HPDE6-E6E7 (cell line): ENCODE measurements around the gene GPR146.

ENCODE experiments used
- DNase-seq: peaks from one replicate; pipeline ENCODE4 v3.0.0; 2011; ENCODE audit warnings: missing footprints; ENCODE audit errors: extremely low spot score

Gene GPR146

DNA sequence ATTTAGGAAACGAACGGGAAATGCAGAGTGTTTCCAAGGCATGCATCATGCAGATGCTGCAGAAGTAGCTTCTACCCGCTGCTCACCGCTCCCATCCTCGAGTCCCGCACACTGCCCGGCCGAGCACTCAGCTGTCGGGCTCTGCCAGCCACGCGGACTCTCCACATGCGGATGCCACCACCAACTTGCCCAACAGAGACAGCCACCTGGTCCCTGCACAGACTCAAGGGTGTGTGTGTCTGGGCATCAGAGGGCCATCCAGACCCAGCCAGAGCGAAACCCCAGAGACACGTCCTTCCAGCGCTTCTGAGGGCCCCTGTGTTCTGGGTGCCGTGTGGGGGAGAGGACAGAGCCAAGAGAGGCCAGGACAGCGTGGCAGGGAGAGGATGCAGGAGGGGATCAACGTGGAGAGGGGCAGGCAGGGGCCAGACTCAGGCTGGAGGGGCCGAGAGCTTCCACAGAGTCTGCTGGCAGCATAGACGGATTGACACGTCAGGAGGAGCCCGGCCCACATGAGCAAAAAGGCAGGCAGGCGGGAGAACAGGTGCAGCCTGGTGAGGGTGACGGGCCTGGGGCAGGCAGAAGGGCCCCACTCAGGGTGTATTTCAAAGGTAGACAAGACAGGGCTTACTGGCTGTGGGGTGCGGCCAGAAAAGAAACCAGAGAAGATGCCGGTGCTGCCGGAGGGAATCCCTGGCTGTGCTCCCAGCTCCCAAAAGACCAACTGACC is 61.9 kb downstream of the GPR146 start:
- no peak for DNase-seq

DNA sequence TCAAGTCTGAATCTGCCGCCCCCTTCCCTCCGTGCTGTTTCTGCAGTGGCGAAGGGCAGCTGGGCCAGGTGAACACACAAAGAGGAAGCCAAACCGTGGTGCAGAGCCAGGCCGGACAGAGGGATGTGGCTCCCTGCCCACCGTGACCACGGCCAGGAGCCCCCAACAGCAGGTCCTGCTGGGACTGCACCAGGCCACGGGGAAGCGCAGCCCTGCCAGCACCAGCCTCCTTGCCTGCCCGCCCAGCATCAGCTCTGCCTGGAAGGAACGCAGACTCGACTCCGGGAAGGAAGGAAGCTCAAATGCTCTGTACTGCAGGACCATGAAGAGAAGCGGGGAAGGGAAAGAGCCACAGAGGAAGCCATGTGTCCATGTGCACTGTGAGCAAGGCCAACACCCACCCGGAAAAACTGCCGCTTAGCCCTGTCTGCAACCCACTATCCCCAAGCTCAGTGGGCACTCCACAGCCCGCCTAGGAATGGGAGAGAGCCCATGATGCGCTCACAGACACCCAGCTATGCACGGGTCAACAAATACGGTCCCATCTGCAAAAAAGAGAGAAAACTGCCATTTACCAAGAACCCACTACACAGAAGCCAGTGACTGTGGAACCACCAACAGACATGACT is 62.6 kb downstream of the GPR146 start:
- DNase-seq = no peak

DNA sequence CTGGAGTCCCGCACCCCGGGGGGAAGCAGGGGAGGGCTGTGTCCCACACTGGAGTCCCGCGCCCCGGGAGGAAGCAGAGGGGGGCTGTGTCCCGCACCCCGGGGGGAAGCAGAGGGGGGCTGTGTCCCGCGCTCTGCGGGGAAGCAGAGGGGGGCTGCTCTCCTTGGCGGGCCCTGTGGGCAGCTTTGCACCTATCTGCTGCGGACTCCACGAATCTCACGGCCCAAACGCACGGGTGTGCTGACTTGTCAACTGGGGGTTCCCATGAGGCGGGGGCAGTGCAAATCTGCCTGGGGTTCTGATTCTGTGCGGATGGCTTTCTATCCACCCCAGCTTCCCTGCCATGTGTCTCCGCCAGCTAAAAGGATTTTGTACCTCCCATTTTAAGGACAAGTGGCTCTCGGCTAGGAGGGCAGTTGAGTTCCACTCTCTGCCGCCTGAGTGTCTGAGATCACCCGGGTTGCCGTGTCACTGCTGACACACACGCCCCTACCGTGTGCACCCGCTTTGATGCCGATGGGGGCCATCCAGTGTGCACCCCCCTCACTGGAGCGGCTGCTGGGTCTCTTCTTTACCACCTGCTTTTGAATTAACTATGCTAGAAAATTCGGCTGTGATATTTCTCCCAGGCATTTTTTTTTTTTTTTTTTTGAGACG is 64.0 kb downstream of the GPR146 start:
- no peak for DNase-seq
